Esophagus squamous epithelium (tissue), 5 donors: ENCODE data around the gene PADI6. TPM values are rescaled to one million over a fixed set of nuclear protein-coding genes. Genes with fewer than 3 reads are reported as not detected.

Experiments used
- DNase-seq: peaks from one replicate; lab custom pipeline; 2025; lab: John Stamatoyannopoulos, UW
- H3K27ac ChIP-seq, 4 donors: fragments of 200-600 bp; sonication (generic); one replicate each; pipeline ENCODE4 v1.5.1; 2016 to 2019; ENCODE audit warnings: mild to moderate bottlenecking in 1 of 4
- H3K27me3 ChIP-seq, 4 donors: fragments of 200-600 bp; sonication (generic); 1 replicate in 3 of 4; 2 replicates in 1 of 4; pipeline versions ENCODE4 v1.5.1 to v1.6.0; 2017 to 2021; ENCODE audit warnings: antibody characterized with exemption in 1 of 4
- H3K36me3 ChIP-seq, 3 donors: fragments of 200-600 bp; sonication (generic); one replicate each; pipeline ENCODE4 v1.5.1; 2016 to 2019
- H3K4me1 ChIP-seq, 3 donors: fragments of 200-600 bp; sonication (generic); one replicate each; pipeline ENCODE4 v1.5.1; 2017 to 2019
- H3K4me3 ChIP-seq, 4 donors: fragments of 200-600 bp; sonication (generic); 1 replicate in 3 of 4; 2 replicates in 1 of 4; pipeline ENCODE4 v1.5.1; 2016 to 2019; ENCODE audit warnings: mild to moderate bottlenecking in 2 of 4, moderate library complexity in 1 of 4
- H3K9me3 ChIP-seq, 3 donors: fragments of 200-600 bp; sonication (generic); one replicate each; pipeline ENCODE4 v1.5.1; 2016 to 2019
- CTCF ChIP-seq, 6 experiments: fragments of 450-650 bp in 4 of 6; fragments of 200-600 bp in 2 of 6; sonication (generic) in 2 of 6; IDR thresholded peaks; one replicate each; pipeline ENCODE4 v1.5.1; 2016 to 2019; ENCODE audit warnings: antibody characterized with exemption in 6 of 6, mild to moderate bottlenecking in 4 of 6, moderate library complexity in 4 of 6
- POLR2A ChIP-seq, 4 donors: fragments of 450-650 bp; IDR thresholded peaks; one replicate each; pipeline ENCODE4 v1.6.1; 2017; ENCODE audit warnings: antibody characterized with exemption in 4 of 4, mild to moderate bottlenecking in 4 of 4, moderate library complexity in 3 of 4
- WGBS, 2 donors: methylation state at CpG; one replicate each; pipeline ENCODE4 v1.1.5; 2018; 5-methylcytosine and 5-hydroxymethylcytosine counted together
- intact Hi-C: fragments of 100-400 bp; cut with DNase I; formaldehyde crosslinking; loops from one replicate; pipeline ENCODE4 v1.15.0; 2022
- total RNA-seq, 4 donors: library from RNA; depleted of rRNA; stranded (reverse); fragments of >200 nt; gene quantifications; one replicate each; pipeline ENCODE4 v1.1.0, GENCODE V29; 2016
- donor health status: DM: yes; HTN: yes; CAD: no.

Gene PADI6
- total RNA-seq, 4 donors from 2014 or later = not detected

GRCh38 chr1:17350928-17351446, 21.0 kb upstream of the PADI6 start:
- Histone ChIP-seq H3K36me3 (no peaks in the 10 kb centered on the region), H3K9me3 (no peaks in the 10 kb centered on the region), H3K4me3 (no peak overlapping the region), H3K27ac (no peak overlapping the region), H3K27me3 (peaks cover 0 to 53% (median 0%) of the 10 kb centered on the region in 4 donors), H3K4me1 (peaks cover 0 to 8% (median 0%) of the 10 kb centered on the region in 3 donors)
- intact Hi-C loops = no loop called here
- no peak for DNase-seq
- TF ChIP-seq POLR2A (IDR thresholded peaks at IDR 0.05) (no peak), CTCF (IDR thresholded peaks at IDR 0.05) (no peak)
- 67% methylated on average over 4 to 7 of the region's 7 CpGs for WGBS, 2 donors

DNA sequence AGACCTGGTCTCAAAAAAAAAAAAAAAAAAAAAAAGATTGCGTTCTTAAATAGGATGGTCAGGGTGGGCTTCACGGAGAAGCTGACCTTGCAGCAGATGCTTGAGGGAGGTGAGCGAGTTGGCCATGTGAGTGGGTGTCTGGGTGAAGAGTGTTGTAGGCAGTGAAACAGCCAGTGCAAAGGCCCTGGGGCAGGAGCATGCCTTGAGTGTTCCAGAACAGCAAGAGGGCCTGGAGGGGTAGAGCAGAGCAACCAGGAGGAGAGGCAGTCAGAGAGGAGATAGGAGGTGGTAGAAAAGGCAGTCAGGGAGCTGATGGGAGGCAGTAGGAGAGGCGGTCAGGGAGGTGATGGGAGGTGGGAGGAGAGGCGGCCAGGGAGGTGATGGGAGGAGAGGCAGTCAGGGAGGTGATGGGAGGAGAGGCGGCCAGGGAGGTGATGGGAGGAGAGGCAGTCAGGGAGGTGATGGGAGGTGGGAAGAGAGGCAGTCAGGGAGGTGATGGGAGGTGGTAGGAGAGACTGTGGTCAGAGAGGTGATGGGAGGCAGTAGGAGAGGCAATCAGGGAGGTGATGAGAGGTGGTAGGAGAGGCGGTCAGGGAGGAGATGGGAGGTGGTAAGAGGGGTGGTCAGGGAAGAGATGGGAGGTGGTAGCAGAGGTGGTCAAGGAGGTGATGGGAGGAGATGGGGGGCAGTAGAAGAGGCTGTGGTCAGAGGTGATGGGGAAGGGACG, 20.2 kb upstream of the PADI6 start:
- Histone ChIP-seq H3K36me3 (no peaks in the 10 kb centered on the region), H3K4me3 (no peak overlapping the region), H3K27ac (no peak overlapping the region), H3K4me1 (peaks cover 0 to 8% (median 0%) of the 10 kb centered on the region in 3 donors), H3K27me3 (peaks cover 0 to 56% (median 0%) of the 10 kb centered on the region in 4 donors), H3K9me3 (no peaks in the 10 kb centered on the region)
- TF ChIP-seq CTCF (IDR thresholded peaks at IDR 0.05) (no peak), POLR2A (IDR thresholded peaks at IDR 0.05) (no peak)
- no peak for DNase-seq
- intact Hi-C loops = no loop called here
- 70 to 79% methylated on average over 8 of the region's 8 CpGs for WGBS, 2 donors

DNA sequence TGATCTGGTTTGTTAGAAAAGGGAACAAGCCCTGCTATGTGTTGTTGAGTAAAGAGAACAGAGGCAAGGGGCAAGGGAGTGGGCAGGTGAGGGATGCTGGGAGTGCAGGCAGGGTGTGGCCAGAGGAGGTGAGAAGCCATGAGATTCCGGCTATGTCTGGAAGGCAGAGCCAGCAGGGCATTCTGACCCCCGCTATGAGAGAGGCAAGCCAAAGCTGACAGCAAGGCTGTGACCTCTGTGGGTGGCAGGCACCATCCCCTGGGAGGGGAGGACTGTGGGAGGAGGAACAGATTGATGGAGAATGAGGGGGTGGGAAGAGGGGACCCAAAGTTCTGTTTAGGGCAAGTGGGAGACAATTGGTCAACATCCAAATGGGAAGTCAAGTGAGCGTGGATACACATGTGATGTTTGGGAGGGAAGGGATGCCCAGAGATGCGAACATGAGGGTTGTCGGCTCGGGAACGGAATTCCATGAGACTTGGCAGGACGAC, 19.5 kb upstream of the PADI6 start:
- DNase-seq = no peak
- intact Hi-C loops = no loop called here
- Histone ChIP-seq H3K36me3 (no peaks in the 10 kb centered on the region), H3K27me3 (peaks cover 0 to 50% (median 0%) of the 10 kb centered on the region in 4 donors), H3K4me1 (peaks cover 0 to 8% (median 0%) of the 10 kb centered on the region in 3 donors), H3K4me3 (no peak overlapping the region), H3K27ac (no peak overlapping the region), H3K9me3 (no peaks in the 10 kb centered on the region)
- TF ChIP-seq CTCF (IDR thresholded peaks at IDR 0.05) (no peak), POLR2A (IDR thresholded peaks at IDR 0.05) (no peak)
- WGBS, 2 donors = 69 to 72% methylated on average over 8 of the region's 8 CpGs

DNA sequence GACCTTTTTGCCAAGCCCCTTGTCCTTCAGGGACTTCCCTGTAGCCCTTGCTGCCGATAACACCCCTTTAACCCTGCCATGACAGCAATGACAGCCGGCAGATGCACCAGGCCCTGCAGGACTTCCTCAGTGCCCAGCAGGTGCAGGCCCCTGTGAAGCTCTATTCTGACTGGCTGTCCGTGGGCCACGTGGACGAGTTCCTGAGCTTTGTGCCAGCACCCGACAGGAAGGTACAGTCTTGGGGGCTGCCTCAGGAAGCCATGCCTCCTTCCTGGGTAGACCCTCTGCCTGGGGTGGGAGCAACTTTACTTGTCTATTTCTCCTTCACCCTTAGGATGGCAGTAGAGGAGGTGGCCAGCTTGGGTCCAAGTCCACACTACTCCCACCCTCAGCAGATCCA, 16.1 kb upstream of the PADI6 start:
- Histone ChIP-seq H3K4me1 (no peaks in the 10 kb centered on the region), H3K27ac (no peak overlapping the region), H3K4me3 (no peak overlapping the region), H3K9me3 (no peaks in the 10 kb centered on the region), H3K36me3 (no peaks in the 10 kb centered on the region), H3K27me3 (peaks cover 0 to 42% (median 0%) of the 10 kb centered on the region in 4 donors)
- 38 to 39% methylated on average over 1 to 2 of the region's 6 CpGs for WGBS, 2 donors
- DNase-seq = no peak
- intact Hi-C loops = no loop called here
- TF ChIP-seq POLR2A (IDR thresholded peaks at IDR 0.05) = no peak
- TF ChIP-seq CTCF (IDR thresholded peaks at IDR 0.05) = no peak

- WGBS, 2 donors = 47 to 49% methylated on average over 6 to 10 of the region's 12 CpGs
- peaks cover 0 to 38% (median 0%) of the 10 kb centered on the region in 4 donors for H3K27me3 ChIP-seq
- H3K36me3 ChIP-seq = no peaks in the 10 kb centered on the region
- no peak overlapping the region for H3K27ac ChIP-seq
- no peaks in the 10 kb centered on the region for H3K4me1 ChIP-seq
- no peak overlapping the region for H3K4me3 ChIP-seq
- no peaks in the 10 kb centered on the region for H3K9me3 ChIP-seq
- no peak for DNase-seq
- TF ChIP-seq CTCF (IDR thresholded peaks at IDR 0.05) = no peak
- TF ChIP-seq POLR2A (IDR thresholded peaks at IDR 0.05) = no peak
- intact Hi-C loops = no loop called here
Measured at GRCh38 chr1:17356387-17357026, 15.5 kb upstream of the PADI6 start.
